Liver (tissue), 3 donors: Measurements from ENCODE around the gene PELI2.

ENCODE experiments used
- CTCF ChIP-seq: fragments of 150-350 bp; IDR thresholded peaks from 2 replicates; pipeline ENCODE4 v1.5.1; 2017; ENCODE audit warnings: improper control_type of control experiment, low read depth, low read length; ENCODE audit not compliant: missing input control
- EGR1 ChIP-seq, 2 donors: IDR thresholded peaks; 2 replicates each; pipeline ENCODE4 v1.6.1; 2016 to 2018; ENCODE audit warnings: antibody characterized with exemption in 2 of 2, low read depth in 2 of 2
- FOXA1 ChIP-seq: IDR thresholded peaks from 2 replicates; pipeline ENCODE4 v1.6.1; 2016; ENCODE audit warnings: antibody characterized with exemption
- GABPA ChIP-seq, 2 donors: IDR thresholded peaks in 1 of 2; conservative IDR thresholded peaks in 1 of 2; 2 replicates each; pipeline ENCODE4 v1.6.1; 2016; ENCODE audit warnings: antibody characterized with exemption in 2 of 2, mild to moderate bottlenecking in 1 of 2, moderate library complexity in 1 of 2
- JUND ChIP-seq, 2 donors: IDR thresholded peaks; 2 replicates each; pipeline ENCODE4 v1.6.1; 2016; ENCODE audit warnings: antibody characterized with exemption in 2 of 2
- RAD21 ChIP-seq, 2 donors: IDR thresholded peaks; 2 replicates each; pipeline ENCODE4 v1.6.1; 2016; ENCODE audit warnings: antibody characterized with exemption in 2 of 2, mild to moderate bottlenecking in 2 of 2
- SP1 ChIP-seq: IDR thresholded peaks from 2 replicates; pipeline ENCODE4 v1.6.1; 2018; ENCODE audit warnings: antibody characterized with exemption, mild to moderate bottlenecking
- TAF1 ChIP-seq: conservative IDR thresholded peaks from 2 replicates; pipeline ENCODE4 v1.6.1; 2016; ENCODE audit warnings: antibody characterized with exemption, mild to moderate bottlenecking
- YY1 ChIP-seq: IDR thresholded peaks from 2 replicates; pipeline ENCODE4 v1.6.1; 2016; ENCODE audit warnings: antibody characterized with exemption, mild to moderate bottlenecking
- ZBTB33 ChIP-seq: IDR thresholded peaks from 2 replicates; pipeline ENCODE4 v1.6.1; 2016; ENCODE audit warnings: antibody characterized with exemption
- TF ChIP-seq, protein P1 (sequence below): IDR thresholded peaks from 2 replicates; pipeline ENCODE4 v1.6.1; 2016; ENCODE audit warnings: antibody characterized with exemption
- TF ChIP-seq, protein P2 (sequence below): IDR thresholded peaks from 2 replicates; pipeline ENCODE4 v1.6.1; 2016; ENCODE audit warnings: antibody characterized with exemption
- TF ChIP-seq, protein P3 (sequence below): IDR thresholded peaks from 2 replicates; pipeline ENCODE4 v1.6.1; 2016; ENCODE audit warnings: antibody characterized with exemption, mild to moderate bottlenecking
- donor health status: healthy.
- donor health status: healthy.

DNA sequence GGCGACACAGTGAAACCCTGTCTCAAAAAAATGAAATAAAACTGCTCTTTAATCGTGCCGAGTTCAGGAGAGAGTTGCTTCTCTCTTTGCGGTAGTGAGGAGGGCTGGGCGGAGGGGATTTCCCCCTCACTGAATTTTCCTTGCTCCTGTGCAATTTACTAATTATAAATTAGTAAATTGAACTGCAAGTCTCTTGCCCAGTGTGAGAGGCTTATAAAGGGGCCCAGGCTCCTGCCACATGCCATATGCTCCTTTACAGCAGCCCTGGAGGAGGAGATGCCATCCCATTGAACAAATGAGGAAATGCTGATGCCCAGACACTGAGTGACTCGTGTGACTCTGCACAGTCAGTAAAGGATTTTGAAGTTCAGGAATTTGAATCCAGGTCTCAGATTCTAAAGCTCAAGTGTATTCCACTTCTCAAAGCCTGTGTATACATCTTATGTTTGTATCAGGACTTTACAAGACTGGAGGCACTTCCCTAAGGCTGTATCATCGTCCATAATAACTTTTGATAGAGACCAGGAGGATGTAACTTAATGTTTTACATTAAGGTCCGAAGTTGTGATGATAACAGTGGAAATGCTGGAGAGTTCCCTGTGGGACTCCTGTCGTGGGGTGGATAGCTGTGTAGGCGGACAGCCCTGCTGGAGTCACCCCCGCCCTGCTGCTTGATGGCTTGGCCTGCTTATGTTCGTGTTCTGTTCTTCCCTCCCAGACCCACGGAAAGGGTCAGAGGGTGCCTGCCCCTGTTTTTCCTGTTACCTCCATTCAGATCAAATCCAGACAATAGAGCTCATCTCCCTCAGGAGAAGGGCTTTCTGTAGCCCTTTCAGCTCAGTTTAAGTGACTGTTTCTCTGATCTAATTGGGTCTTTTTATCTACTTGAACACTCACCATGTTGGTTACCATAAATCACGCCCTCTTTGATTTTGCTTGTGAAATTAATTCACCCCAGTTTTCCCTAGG, 13.9 kb downstream of the PELI2 start:
- TF ChIP-seq, protein P1, sequence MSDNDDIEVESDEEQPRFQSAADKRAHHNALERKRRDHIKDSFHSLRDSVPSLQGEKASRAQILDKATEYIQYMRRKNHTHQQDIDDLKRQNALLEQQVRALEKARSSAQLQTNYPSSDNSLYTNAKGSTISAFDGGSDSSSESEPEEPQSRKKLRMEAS = no peak
- TF ChIP-seq CTCF = no peak
- TF ChIP-seq RAD21 (IDR thresholded peaks at IDR 0.05) = no peak
- TF ChIP-seq GABPA (IDR thresholded peaks at IDR 0.05 in 1 of 2, conservative IDR thresholded peaks at IDR 0.05 in 1 of 2) = no peak
- TF ChIP-seq FOXA1 = no peak
- no peak for TF ChIP-seq YY1
- TF ChIP-seq, protein P2, sequence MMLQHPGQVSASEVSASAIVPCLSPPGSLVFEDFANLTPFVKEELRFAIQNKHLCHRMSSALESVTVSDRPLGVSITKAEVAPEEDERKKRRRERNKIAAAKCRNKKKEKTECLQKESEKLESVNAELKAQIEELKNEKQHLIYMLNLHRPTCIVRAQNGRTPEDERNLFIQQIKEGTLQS = no peak
- no peak for TF ChIP-seq JUND (IDR thresholded peaks at IDR 0.05)
- TF ChIP-seq EGR1 (IDR thresholded peaks at IDR 0.05; ENCODE audit: low read depth in 2 of 2) = no peak
- TF ChIP-seq SP1 = no peak
- TF ChIP-seq, protein P3, sequence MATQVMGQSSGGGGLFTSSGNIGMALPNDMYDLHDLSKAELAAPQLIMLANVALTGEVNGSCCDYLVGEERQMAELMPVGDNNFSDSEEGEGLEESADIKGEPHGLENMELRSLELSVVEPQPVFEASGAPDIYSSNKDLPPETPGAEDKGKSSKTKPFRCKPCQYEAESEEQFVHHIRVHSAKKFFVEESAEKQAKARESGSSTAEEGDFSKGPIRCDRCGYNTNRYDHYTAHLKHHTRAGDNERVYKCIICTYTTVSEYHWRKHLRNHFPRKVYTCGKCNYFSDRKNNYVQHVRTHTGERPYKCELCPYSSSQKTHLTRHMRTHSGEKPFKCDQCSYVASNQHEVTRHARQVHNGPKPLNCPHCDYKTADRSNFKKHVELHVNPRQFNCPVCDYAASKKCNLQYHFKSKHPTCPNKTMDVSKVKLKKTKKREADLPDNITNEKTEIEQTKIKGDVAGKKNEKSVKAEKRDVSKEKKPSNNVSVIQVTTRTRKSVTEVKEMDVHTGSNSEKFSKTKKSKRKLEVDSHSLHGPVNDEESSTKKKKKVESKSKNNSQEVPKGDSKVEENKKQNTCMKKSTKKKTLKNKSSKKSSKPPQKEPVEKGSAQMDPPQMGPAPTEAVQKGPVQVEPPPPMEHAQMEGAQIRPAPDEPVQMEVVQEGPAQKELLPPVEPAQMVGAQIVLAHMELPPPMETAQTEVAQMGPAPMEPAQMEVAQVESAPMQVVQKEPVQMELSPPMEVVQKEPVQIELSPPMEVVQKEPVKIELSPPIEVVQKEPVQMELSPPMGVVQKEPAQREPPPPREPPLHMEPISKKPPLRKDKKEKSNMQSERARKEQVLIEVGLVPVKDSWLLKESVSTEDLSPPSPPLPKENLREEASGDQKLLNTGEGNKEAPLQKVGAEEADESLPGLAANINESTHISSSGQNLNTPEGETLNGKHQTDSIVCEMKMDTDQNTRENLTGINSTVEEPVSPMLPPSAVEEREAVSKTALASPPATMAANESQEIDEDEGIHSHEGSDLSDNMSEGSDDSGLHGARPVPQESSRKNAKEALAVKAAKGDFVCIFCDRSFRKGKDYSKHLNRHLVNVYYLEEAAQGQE = no peak
- no peak for TF ChIP-seq ZBTB33
- TF ChIP-seq TAF1 = no peak
